OCI-LY7 (cell line): ENCODE results near the gene EIF4E3. TPM values are rescaled to one million over a fixed set of nuclear protein-coding genes. Genes with fewer than 3 reads are reported as not detected.

ENCODE experiments used
- BruUV-seq: library from RNA; stranded (reverse); fragments of 400-500 nt; replicated peaks from 2 replicates; lab custom pipeline; 2021; lab: Mats Ljungman, UMichigan
- CTCF ChIA-PET: fragments of 300-600 bp; sonication (Branson Sonifier 250); formaldehyde crosslinking; loops from one replicate; lab custom pipeline; 2022; ENCODE audit warnings: antibody characterized with exemption; ENCODE audit not compliant: unreplicated experiment; lab: Charles Lee
- POLR2A ChIA-PET: fragments of 300-600 bp; sonication (Branson Sonifier 250); formaldehyde crosslinking; loops from one replicate; lab custom pipeline; 2022; ENCODE audit warnings: antibody characterized with exemption; lab: Charles Lee
- DNase-seq: peaks from one replicate; pipeline ENCODE4 v3.0.0-alpha.2; 2015; ENCODE audit warnings: low spot score
- H2AFZ ChIP-seq: fragments of 200-600 bp; sonication (generic), shearing (Covaris generic); 2 replicates; pipeline ENCODE4 v1.6.1; 2014; ENCODE audit warnings: mild to moderate bottlenecking, antibody characterized with exemption, low read length, moderate library complexity
- H3K27ac ChIP-seq: fragments of 200-600 bp; sonication (generic); 2 replicates; pipeline ENCODE4 v1.5.1; 2014; ENCODE audit warnings: mixed run types, low read depth, mild to moderate bottlenecking, moderate library complexity, low read length, inconsistent platforms; ENCODE audit not compliant: poor library complexity, severe bottlenecking
- H3K36me3 ChIP-seq: fragments of 200-600 bp; sonication (generic); 2 replicates; pipeline ENCODE4 v1.6.1; 2014; ENCODE audit warnings: mild to moderate bottlenecking, antibody characterized with exemption, low read length, moderate library complexity, mixed read lengths; ENCODE audit not compliant: insufficient read depth
- H3K4me1 ChIP-seq: fragments of 200-600 bp; sonication (generic); 2 replicates; pipeline ENCODE4 v1.5.1; 2014; ENCODE audit warnings: mild to moderate bottlenecking, low read length; ENCODE audit not compliant: insufficient read depth, poor library complexity, severe bottlenecking
- H3K4me2 ChIP-seq: fragments of 200-600 bp; sonication (generic); 2 replicates; pipeline ENCODE4 v1.6.1; 2014; ENCODE audit warnings: mild to moderate bottlenecking, low read length
- H3K4me3 ChIP-seq: fragments of 200-600 bp; sonication (generic); 2 replicates; pipeline ENCODE4 v1.5.1; 2014; ENCODE audit warnings: mild to moderate bottlenecking, low read depth, low read length; ENCODE audit not compliant: poor library complexity, severe bottlenecking
- H3K79me2 ChIP-seq: fragments of 200-600 bp; sonication (generic); 2 replicates; pipeline ENCODE4 v1.6.1; 2016; ENCODE audit warnings: low read depth, mild to moderate bottlenecking, low read length, moderate library complexity, mixed read lengths; ENCODE audit not compliant: insufficient read depth
- H3K9me2 ChIP-seq: fragments of 200-600 bp; sonication (generic); 2 replicates; pipeline ENCODE4 v1.6.1; 2016; ENCODE audit warnings: mild to moderate bottlenecking, low read length, mixed read lengths; ENCODE audit not compliant: insufficient read depth
- H3K9me3 ChIP-seq: fragments of 200-600 bp; sonication (generic); 2 replicates; pipeline ENCODE4 v1.6.1; 2014; ENCODE audit warnings: mild to moderate bottlenecking, mixed run types, low read length, mixed read lengths
- H4K20me1 ChIP-seq: fragments of 200-600 bp; sonication (generic); 2 replicates; pipeline ENCODE4 v1.6.1; 2014; ENCODE audit warnings: mild to moderate bottlenecking, antibody characterized with exemption, low read length, moderate library complexity, mixed read lengths; ENCODE audit not compliant: insufficient read depth
- EZH2phosphoT487 ChIP-seq: fragments of 200-600 bp; sonication (generic); IDR thresholded peaks from 2 replicates; pipeline ENCODE4 v1.6.1; 2018; ENCODE audit warnings: low read depth, borderline replicate concordance, mild to moderate bottlenecking, mixed run types, antibody characterized with exemption, low read length, moderate library complexity, mixed read lengths
- intact Hi-C: fragments of 100-400 bp; cut with micrococcal nuclease; formaldehyde crosslinking; loops from one replicate; pipeline ENCODE4 v1.10.0; 2022; ENCODE audit not compliant: unreplicated experiment
- total RNA-seq, 2 experiments: library from RNA; depleted of rRNA in 1 of 2; stranded (reverse); fragments of >200 nt in 1 of 2; shearing (Covaris generic) in 1 of 2; gene quantifications; 2 replicates each; pipeline ENCODE4 v1.2.3, GENCODE V29; 2014 to 2022
- TF ChIP-seq, protein P1 (sequence below): fragments of 200-600 bp; sonication (generic); conservative IDR thresholded peaks from 2 replicates; pipeline ENCODE4 v1.5.1; 2014; ENCODE audit warnings: mild to moderate bottlenecking, antibody characterized with exemption, low read length, moderate library complexity, mixed read lengths

The EIF4E3 gene
- total RNA-seq, 2 experiments from 2014 or later: not detected

DNA sequence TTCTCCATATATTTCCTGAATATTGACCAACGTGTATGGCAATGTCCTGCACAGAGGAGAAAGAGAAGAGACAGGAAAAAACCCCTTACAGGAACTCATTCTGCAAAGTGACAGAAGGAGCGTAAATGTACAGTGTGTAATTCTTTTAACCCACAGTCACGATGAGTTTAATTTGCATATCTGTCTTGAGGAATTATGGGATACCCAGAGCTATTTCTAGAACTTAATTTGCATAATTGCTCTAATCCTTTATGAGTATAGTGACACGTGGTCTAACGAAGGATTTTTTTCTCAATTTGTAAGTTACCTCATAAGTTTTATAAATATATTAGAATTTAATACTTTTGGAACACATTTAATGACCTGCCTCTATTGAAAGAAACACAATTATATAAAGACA, 38.2 kb upstream of the EIF4E3 start:
- Histone ChIP-seq H3K4me1 (no peaks in the 10 kb centered on the region), H3K4me3 (no peak overlapping the region), H3K9me2 (no peaks in the 10 kb centered on the region), H3K4me2 (no peak overlapping the region), H3K27ac (no peak overlapping the region), H2AFZ (no peak overlapping the region), H3K9me3 (no peaks in the 10 kb centered on the region), H4K20me1 (no peaks in the 10 kb centered on the region), H3K79me2 (no peaks in the 10 kb centered on the region), H3K36me3 (no peaks in the 10 kb centered on the region)
- TF ChIP-seq, protein P1, sequence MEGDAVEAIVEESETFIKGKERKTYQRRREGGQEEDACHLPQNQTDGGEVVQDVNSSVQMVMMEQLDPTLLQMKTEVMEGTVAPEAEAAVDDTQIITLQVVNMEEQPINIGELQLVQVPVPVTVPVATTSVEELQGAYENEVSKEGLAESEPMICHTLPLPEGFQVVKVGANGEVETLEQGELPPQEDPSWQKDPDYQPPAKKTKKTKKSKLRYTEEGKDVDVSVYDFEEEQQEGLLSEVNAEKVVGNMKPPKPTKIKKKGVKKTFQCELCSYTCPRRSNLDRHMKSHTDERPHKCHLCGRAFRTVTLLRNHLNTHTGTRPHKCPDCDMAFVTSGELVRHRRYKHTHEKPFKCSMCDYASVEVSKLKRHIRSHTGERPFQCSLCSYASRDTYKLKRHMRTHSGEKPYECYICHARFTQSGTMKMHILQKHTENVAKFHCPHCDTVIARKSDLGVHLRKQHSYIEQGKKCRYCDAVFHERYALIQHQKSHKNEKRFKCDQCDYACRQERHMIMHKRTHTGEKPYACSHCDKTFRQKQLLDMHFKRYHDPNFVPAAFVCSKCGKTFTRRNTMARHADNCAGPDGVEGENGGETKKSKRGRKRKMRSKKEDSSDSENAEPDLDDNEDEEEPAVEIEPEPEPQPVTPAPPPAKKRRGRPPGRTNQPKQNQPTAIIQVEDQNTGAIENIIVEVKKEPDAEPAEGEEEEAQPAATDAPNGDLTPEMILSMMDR: no peak
- CTCF ChIA-PET: no interaction called here
- no peak for DNase-seq
- BruUV-seq: no TSS peak
- POLR2A ChIA-PET: interaction anchor here (1.0 to 1.2 kb wide), 2 partner anchors 15 to 68 kb away, joined by 3 read pairs; no protein-coding TSS in a partner anchor
- intact Hi-C loops: no loop called here

DNA sequence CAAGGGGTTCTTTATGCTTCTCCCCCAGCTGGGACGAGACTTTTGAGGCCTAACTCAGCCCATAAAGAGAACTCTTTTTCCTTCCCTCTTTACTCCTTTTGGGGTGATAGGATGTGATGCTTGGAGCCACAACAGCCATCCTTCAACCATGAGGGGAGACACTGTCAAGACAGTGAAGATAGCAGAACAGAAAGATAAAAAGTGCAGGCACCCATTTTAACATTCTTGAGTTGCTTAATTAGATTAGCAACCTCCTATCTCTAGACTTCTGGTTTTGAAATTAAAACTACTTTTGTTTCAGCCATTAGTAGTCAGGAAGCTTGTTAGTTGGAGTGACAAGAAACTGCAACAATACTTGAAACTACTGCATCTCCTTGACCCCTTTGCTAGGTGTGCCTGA, 34.9 kb upstream of the EIF4E3 start:
- no peak overlapping the region for H2AFZ ChIP-seq
- CTCF ChIA-PET: no interaction called here

DNA sequence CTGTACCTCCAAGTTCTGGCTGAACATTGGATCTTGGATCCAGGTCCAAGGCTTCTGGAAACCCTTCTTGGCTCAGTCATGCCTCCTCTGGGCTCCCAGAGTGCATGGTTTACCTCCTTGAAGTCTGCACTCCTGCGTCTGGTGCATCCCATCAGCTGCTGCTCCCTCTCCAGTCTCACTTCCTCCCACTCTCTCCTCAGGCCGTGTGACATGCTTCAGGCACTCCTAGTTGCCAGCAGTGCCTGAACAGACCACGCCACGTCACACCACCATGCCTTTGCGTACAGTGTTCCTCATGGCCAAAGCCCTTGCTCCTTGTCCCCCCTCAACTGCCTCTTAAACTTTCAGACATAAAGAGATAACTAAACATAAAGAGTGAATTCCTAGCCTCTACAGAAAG, 34.2 kb upstream of the EIF4E3 start:
- POLR2A ChIA-PET: no interaction called here
- H2AFZ ChIP-seq: no peak overlapping the region
- no TSS peak for BruUV-seq
- no peaks in the 10 kb centered on the region for H4K20me1 ChIP-seq
- H3K4me2 ChIP-seq: no peak overlapping the region
- no peaks in the 10 kb centered on the region for H3K36me3 ChIP-seq
- H3K9me3 ChIP-seq: no peaks in the 10 kb centered on the region
- no peak for DNase-seq
- TF ChIP-seq EZH2phosphoT487: no peak
- TF ChIP-seq, protein P1: no peak
- H3K27ac ChIP-seq: no peak overlapping the region
- H3K79me2 ChIP-seq: no peaks in the 10 kb centered on the region
- no peak overlapping the region for H3K4me3 ChIP-seq
- intact Hi-C loops: no loop called here
- CTCF ChIA-PET: no interaction called here
- H3K9me2 ChIP-seq: no peaks in the 10 kb centered on the region
- H3K4me1 ChIP-seq: no peaks in the 10 kb centered on the region

More for the DNA sequence above, 34.9 kb upstream of the EIF4E3 start:
- DNase-seq: no peak
- Histone ChIP-seq H3K4me2 (no peak overlapping the region), H3K9me3 (no peaks in the 10 kb centered on the region), H4K20me1 (no peaks in the 10 kb centered on the region), H3K9me2 (no peaks in the 10 kb centered on the region), H3K27ac (no peak overlapping the region), H3K79me2 (no peaks in the 10 kb centered on the region), H3K4me3 (no peak overlapping the region), H3K36me3 (no peaks in the 10 kb centered on the region), H3K4me1 (no peaks in the 10 kb centered on the region)
- intact Hi-C loops: no loop called here
- POLR2A ChIA-PET: no interaction called here
- no TSS peak for BruUV-seq
- TF ChIP-seq, protein P1: no peak
- TF ChIP-seq EZH2phosphoT487: no peak
